CD4-positive, alpha-beta T cell treated with Interleukin-4 for 1 hour (primary cell): ENCODE measurements around the gene MYL3.

Source experiments
- DNase-seq, 2 donors: peaks; one replicate each; pipeline ENCODE4 v3.0.0-alpha.2; 2020 to 2022

Gene MYL3

DNA sequence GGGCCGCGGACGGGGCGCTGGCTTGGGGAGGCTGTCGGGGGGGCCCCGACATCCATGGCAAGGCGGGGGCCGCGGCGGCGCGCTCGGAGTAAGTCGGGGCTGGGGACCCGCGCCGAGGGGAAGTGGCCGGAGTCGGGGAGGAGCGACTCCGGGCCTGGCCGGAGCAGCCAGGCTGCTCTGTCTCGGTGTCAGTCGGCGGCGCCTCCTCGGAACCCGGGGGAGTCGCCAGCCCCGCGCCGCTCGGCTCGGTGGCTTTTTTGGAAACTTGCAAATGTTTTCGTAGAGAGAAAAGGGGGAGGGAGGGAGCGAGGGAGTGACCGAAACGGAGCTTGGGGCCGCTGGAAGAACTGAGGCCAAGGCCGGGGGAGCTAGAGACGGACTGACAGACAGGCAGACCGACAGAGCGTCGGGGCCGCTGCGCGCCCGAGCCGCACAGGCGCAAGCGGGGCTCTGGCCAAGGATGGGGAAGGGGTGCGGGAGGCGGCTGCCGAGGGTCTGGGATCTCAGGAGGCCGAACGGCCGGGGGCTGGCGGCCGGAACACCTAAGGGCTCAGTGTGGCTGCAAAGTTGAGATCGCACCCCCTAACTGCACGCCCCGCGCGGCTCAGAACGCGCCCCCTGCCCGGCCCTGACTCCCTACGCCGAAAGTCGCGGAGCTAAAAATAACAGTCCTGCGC is 19.3 kb upstream of the MYL3 start:
- DNase-seq: no peak

- no peak for DNase-seq
Measured at GRCh38 chr3:46881596-46882376, 18.5 kb upstream of the MYL3 start.

- no peak for DNase-seq
Measured at GRCh38 chr3:46880884-46881595, 17.8 kb upstream of the MYL3 start.

DNA sequence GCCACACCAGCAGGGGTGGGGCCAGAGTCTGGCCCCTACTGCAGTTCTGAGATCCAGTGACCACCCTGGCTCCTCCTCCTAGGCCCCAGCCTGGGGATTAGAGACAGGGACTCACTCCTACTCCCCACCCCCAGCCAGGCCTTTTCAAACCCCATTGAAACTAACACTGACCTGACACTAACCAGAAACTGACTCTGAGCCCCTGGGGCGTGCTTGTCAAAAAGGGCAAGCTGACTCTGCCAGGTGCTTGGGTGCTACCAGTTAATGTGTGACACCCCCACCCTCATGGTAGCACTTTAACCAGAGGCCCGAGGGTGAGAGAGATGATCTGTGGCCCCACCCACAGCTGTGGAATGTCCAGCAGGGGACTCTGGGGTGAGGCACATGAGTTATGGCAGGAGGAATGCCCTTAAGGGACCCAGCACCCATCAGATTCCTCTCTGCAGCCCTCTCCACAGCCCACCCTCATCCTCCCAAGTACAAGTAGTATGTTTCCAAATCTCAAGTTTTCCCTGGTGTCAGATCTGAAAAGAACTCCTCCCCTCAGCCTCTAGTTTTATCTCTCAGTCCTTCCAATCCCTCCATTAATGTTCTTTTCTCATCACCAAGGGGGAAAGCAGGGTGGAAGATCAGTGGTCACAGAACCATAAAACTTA is 15.7 kb upstream of the MYL3 start:
- no peak for DNase-seq

- DNase-seq: no peak
Measured at GRCh38 chr3:46877406-46878125, 14.3 kb upstream of the MYL3 start, which contains the start of gene PTH1R. PTH1R (plus strand) TSS chr3:46877721; CDS start chr3:46883560, 5,839 bp downstream.

- no peak for DNase-seq
Measured at GRCh38 chr3:46876313-46877300, 13.4 kb upstream of the MYL3 start.

- no peak for DNase-seq
Measured at GRCh38 chr3:46875560-46875959, 12.3 kb upstream of the MYL3 start.

GRCh38 chr3:46874430-46874829 is 11.2 kb upstream of the MYL3 start:
- no peak for DNase-seq

GRCh38 chr3:46873521-46873920 is 10.3 kb upstream of the MYL3 start:
- no peak for DNase-seq

DNA sequence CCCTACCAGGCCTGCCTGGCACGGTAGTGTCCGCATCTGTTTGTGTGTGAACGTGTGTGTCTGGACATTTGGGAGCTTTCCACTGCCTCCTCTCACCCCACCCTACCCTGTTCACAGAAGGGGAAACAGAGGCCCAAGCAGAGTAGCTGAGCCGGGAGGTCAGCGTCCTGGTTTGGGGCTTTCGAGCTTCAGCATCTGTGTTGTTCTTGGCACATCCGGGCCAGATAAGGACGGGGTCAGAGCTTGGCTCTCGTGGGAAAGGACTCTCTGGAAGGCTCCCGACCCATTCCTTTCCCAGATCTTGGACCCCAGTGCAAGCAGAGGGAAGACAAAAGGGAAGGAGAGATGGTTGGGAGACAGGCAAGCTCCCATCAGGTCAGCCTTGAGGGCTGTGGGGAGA is 8.0 kb upstream of the MYL3 start:
- DNase-seq: no peak

DNA sequence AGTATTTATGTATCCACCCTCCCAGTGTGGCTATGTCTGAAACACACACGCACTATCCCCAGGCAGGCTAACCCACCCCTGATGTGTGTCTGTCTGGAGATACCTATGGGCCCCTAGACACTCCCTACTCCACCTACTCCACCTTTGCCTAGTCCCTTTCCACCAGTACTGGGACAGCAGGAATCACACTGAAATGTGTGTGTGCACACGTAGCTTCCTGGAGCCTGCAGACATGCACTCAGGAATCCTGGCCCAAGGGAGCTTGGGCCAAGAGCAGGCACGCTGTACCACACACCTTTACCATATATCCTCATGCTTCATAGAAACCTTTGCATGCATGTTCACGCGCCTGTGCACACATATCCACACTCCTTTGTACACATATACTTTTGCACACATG is 7.4 kb upstream of the MYL3 start:
- no peak for DNase-seq

DNA sequence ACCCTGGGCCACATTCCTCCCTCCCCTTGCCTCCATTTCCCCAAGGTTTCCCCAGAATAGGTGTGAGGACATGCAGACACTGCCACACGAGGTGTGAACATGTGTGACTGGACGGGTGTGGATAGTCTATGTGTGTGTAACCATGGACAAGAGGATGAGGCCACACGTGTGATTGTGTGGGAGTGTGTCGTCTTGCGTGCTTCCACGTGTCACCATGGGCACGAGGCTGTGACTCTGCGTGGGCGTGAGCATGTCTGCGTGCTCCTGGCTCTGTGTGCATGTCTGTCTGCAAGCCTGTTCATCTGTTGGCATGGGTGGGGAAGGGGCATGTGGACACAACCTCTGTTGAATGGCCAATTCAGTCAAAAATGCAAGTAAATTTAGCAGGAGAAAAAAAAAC is 6.2 kb upstream of the MYL3 start:
- no peak for DNase-seq

DNA sequence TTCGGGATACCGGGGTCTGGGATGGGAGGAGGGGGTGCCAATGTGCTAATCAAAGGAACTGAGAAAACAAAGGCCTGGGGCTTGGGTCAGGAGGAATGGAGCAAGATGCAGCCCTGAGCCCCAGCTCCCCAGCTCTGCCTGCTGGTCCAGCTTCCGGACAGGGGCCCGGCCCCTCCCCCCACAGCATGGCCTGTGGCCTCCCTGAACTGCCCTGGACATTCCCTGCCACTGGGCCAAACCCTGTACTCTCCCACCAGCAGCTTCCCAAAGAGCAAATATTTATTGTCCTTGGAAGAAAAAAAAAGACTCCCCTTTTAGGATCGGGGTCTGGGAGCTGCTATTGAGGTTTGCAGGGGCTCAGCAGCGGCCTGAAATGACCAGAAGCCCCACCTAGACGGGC is 5.7 kb upstream of the MYL3 start:
- no peak for DNase-seq

GRCh38 chr3:46868287-46868686 is 5.0 kb upstream of the MYL3 start:
- no peak for DNase-seq

DNA sequence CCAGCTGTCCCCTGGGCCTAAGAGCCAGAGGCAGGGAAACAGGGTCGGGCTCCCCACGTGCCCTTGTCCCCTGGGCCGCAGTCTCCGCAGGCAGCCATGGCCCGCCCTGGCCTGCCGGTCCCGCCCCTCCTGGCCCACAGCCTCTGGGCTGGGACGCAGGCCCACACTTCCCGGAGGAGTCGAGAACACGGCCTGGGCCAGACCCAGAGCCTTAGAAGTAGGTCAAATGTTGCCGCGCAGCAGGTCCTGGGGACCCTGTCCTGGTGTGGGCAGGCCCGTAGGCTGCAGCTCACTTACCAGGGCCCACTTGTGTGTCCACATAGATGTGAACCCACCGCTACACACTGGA is 4.3 kb upstream of the MYL3 start:
- DNase-seq: no peak

DNA sequence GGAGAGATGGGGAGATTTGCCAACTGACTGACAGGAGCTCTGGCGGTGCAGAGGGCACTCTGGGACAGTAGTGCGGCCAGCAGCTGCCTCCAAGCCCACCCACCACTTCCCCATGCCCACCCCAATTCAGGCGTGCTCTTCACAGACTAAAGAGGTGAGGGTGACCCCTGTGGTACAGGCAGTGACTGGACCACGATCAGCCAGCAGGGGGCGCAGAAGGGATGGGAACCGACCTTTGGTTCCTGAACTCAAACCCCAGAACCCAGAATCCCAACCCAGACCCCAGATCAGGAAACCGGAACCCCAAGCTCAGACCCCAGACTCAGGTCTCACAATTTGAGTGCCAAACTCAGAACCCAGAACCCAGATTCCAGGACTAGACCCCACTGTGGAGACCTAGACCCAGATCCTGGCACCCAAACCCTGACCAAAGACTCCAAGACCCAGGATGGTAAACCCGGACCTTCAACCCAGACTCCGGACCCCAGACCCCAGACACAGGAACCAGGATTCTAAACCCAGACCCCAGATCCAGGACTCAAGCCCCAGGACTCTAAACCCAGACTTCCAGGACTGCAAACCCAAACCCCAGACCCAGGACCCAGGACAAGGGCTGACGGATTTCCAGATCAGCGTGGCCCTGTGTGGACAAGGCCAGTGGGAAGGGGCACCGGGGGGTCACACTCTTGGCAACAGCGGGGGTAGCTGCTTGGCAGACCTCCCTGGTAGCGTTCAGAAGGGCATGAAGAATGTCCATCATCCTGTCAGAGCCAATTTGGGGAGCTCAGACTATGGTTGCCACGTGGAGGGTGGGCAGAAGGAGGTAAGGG is 3.7 kb upstream of the MYL3 start:
- peak; percentile 70 to 73 for DNase-seq

- DNase-seq: no peak
Measured at GRCh38 chr3:46866032-46866595, 2.9 kb upstream of the MYL3 start.

DNA sequence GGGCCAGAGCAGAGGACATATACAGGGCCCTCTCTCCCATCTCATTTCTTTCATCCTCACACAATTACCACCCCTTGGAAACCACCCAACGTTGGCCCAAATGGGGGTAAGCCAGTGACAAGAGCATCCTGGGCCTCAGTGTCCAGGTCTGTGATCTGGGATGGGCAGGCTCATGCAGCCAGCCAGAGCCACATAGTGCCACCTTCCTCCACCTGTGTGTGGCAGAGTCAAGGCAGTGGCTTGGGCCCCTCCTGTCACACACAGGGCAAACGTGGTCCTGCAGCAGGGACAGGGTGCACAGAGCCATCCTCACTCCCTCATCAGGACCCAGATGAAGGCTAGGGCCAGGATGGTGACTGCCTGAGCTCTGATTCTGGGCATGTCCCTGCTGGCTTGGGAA is 2.3 kb upstream of the MYL3 start:
- DNase-seq: no peak

- no peak for DNase-seq
Measured at GRCh38 chr3:46865031-46865507, 1.8 kb upstream of the MYL3 start.
